Astrocyte (in vitro differentiated cells and primary cell): ENCODE data around the gene UST. TPM values are rescaled to one million over a fixed set of nuclear protein-coding genes. Genes with fewer than 3 reads are reported as not detected.

Experiments used
- DNase-seq: peaks from one replicate; pipeline ENCODE4 v3.0.0-alpha.2; 2010; ENCODE audit warnings: low read depth
- FAIRE-seq: peaks from 2 replicates; lab custom pipeline; 2011; peaks lifted over from hg19 to GRCh38; lab: Jason Lieb, UNC
- H2AFZ ChIP-seq: 2 replicates; pipeline ENCODE4 v1.6.0; 2012; ENCODE audit warnings: low read depth, low read length, inconsistent platforms
- H3K27ac ChIP-seq: 2 replicates; pipeline ENCODE4 v1.5.1; 2011; ENCODE audit warnings: low read depth, low read length, inconsistent platforms
- H3K27me3 ChIP-seq: 2 replicates; pipeline ENCODE4 v1.6.0; 2011; ENCODE audit warnings: low read length, inconsistent platforms; ENCODE audit not compliant: insufficient read depth
- H3K36me3 ChIP-seq: 2 replicates; pipeline ENCODE4 v1.5.1; 2011; ENCODE audit warnings: low read length, inconsistent platforms; ENCODE audit not compliant: insufficient read depth
- H3K4me1 ChIP-seq: 2 replicates; pipeline ENCODE4 v1.5.1; 2011; ENCODE audit warnings: low read length, inconsistent platforms; ENCODE audit not compliant: insufficient read depth
- H3K4me2 ChIP-seq: 2 replicates; pipeline ENCODE4 v1.6.0; 2012; ENCODE audit warnings: low read length, inconsistent platforms
- H3K4me3 ChIP-seq: 2 replicates; pipeline ENCODE4 v1.5.1; 2011; ENCODE audit warnings: low read depth, mild to moderate bottlenecking, low read length, inconsistent platforms; ENCODE audit not compliant: insufficient read depth
- H3K79me2 ChIP-seq: 2 replicates; pipeline ENCODE4 v1.6.0; 2012; ENCODE audit warnings: mild to moderate bottlenecking, low read length, inconsistent platforms; ENCODE audit not compliant: insufficient read depth
- H3K9ac ChIP-seq: 2 replicates; pipeline ENCODE4 v1.6.0; 2012; ENCODE audit warnings: mild to moderate bottlenecking, low read length, inconsistent platforms
- H3K9me3 ChIP-seq: 2 replicates; pipeline ENCODE4 v1.5.1; 2012; ENCODE audit warnings: low read depth, mild to moderate bottlenecking, low read length, inconsistent platforms; ENCODE audit not compliant: insufficient read depth
- H4K20me1 ChIP-seq: 2 replicates; pipeline ENCODE4 v1.6.0; 2012; ENCODE audit warnings: low read length, inconsistent platforms; ENCODE audit not compliant: insufficient read depth
- H3K27ac Mint-ChIP-seq: one replicate; pipeline ENCODE4 v1.8.0; 2021; ENCODE audit warnings: mild to moderate bottlenecking, mixed read lengths; ENCODE audit not compliant: unreplicated experiment
- H3K27me3 Mint-ChIP-seq: one replicate; pipeline ENCODE4 v1.8.0; 2021; ENCODE audit warnings: low read depth, mixed read lengths; ENCODE audit not compliant: unreplicated experiment
- H3K36me3 Mint-ChIP-seq: one replicate; pipeline ENCODE4 v1.8.0; 2021; ENCODE audit warnings: low read depth, mixed read lengths; ENCODE audit not compliant: unreplicated experiment
- H3K4me1 Mint-ChIP-seq: one replicate; pipeline ENCODE4 v1.8.0; 2021; ENCODE audit warnings: low read depth, mixed read lengths; ENCODE audit not compliant: unreplicated experiment
- H3K4me3 Mint-ChIP-seq: one replicate; pipeline ENCODE4 v1.8.0; 2021; ENCODE audit warnings: mild to moderate bottlenecking, moderate library complexity, mixed read lengths; ENCODE audit not compliant: unreplicated experiment
- H3K9me3 Mint-ChIP-seq: one replicate; pipeline ENCODE4 v1.8.0; 2021; ENCODE audit warnings: mild to moderate bottlenecking, mixed read lengths; ENCODE audit not compliant: unreplicated experiment
- EZH2 ChIP-seq: IDR thresholded peaks from 2 replicates; pipeline ENCODE4 v1.6.1; 2012; ENCODE audit warnings: mild to moderate bottlenecking, low read length, inconsistent platforms; ENCODE audit not compliant: insufficient read depth
- total RNA-seq: library from RNA; stranded (reverse); gene quantifications from 2 replicates; pipeline ENCODE4 v1.2.1, GENCODE V29; 2021
- TF ChIP-seq, protein P1 (sequence below): IDR thresholded peaks from 2 replicates; pipeline ENCODE4 v1.5.1; 2011; ENCODE audit warnings: low read depth, mild to moderate bottlenecking, inconsistent platforms, low read length, moderate library complexity; ENCODE audit not compliant: insufficient read depth

Gene UST
- total RNA-seq, 1 donor from 2014 or later: 15.3 TPM

DNA sequence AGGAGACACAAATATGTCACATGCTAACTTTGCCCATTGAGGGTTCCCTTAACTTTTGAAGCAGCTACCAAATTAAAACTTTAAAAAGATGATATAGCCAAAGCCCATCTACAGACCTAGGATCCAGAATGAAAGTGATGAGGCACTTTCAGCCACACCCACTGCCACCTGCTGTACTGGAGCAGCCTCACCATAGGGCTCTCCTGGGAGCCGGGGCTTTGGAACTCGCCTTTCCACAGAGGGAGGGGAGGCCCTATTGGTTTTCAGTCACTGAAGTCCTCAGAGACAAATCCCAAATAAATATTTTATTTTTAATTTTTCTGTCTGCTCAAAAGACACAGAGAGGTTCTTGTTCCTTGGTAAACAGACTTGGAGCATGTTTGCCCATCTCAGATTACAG, 332.6 kb downstream of the UST start:
- Mint-ChIP-seq H3K27ac (no peak overlapping the region), H3K4me1 (peaks cover 32% of the 10 kb centered on the region), H3K36me3 (peaks cover 6% of the 10 kb centered on the region), H3K27me3 (no peaks in the 10 kb centered on the region), H3K4me3 (no peak overlapping the region), H3K9me3 (no peaks in the 10 kb centered on the region)
- H4K20me1 ChIP-seq: no peaks in the 10 kb centered on the region
- TF ChIP-seq EZH2: no peak
- TF ChIP-seq, protein P1, sequence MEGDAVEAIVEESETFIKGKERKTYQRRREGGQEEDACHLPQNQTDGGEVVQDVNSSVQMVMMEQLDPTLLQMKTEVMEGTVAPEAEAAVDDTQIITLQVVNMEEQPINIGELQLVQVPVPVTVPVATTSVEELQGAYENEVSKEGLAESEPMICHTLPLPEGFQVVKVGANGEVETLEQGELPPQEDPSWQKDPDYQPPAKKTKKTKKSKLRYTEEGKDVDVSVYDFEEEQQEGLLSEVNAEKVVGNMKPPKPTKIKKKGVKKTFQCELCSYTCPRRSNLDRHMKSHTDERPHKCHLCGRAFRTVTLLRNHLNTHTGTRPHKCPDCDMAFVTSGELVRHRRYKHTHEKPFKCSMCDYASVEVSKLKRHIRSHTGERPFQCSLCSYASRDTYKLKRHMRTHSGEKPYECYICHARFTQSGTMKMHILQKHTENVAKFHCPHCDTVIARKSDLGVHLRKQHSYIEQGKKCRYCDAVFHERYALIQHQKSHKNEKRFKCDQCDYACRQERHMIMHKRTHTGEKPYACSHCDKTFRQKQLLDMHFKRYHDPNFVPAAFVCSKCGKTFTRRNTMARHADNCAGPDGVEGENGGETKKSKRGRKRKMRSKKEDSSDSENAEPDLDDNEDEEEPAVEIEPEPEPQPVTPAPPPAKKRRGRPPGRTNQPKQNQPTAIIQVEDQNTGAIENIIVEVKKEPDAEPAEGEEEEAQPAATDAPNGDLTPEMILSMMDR: no peak
- FAIRE-seq (no peak), DNase-seq (no peak)
- H2AFZ ChIP-seq: no peak overlapping the region
- no peaks in the 10 kb centered on the region for H3K79me2 ChIP-seq
- no peaks in the 10 kb centered on the region for H3K9me3 ChIP-seq
- H3K9ac ChIP-seq: peak overlapping the region; percentile 48
- peaks cover 37% of the 10 kb centered on the region for H3K4me1 ChIP-seq
- peak overlapping the region; percentile 75 for H3K27ac ChIP-seq
- H3K36me3 ChIP-seq: no peaks in the 10 kb centered on the region
- peak overlapping the region; percentile 55 for H3K4me2 ChIP-seq
- no peaks in the 10 kb centered on the region for H3K27me3 ChIP-seq
- H3K4me3 ChIP-seq: no peak overlapping the region

DNA sequence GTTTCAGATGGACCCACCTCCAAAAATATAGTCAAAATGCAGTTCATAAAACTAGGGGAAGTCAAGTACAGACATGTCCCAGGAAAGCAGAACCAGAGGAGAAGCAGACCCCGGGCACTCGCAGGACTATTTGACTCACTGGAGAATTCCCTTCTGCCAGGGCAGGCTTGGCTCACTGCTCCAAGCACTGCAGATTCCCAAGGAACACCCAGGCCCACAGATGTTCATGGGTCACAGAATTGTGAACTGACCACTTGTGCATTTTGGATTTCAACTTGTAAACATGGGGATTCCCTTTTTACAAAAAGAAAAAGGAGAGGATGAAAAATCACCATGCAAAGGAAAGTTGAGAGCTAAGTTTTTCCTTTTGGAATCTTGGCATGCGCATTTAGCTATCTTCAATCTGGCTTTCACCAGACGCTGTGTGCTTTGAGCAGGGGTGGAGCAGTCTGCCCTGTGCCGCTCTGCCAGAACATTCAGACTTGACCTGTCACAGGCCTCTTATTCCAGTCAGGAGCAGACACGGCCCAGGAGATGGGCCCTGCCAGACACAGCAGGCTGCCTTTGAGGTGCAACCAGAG, 333.2 kb downstream of the UST start:
- Histone ChIP-seq H3K27ac (peak overlapping the region; percentile 75), H3K4me3 (no peak overlapping the region), H3K79me2 (no peaks in the 10 kb centered on the region), H3K4me1 (peaks cover 37% of the 10 kb centered on the region), H2AFZ (no peak overlapping the region), H3K27me3 (no peaks in the 10 kb centered on the region), H3K4me2 (peak overlapping the region; percentile 55), H3K9ac (peak overlapping the region; percentile 48), H3K9me3 (no peaks in the 10 kb centered on the region), H3K36me3 (no peaks in the 10 kb centered on the region), H4K20me1 (no peaks in the 10 kb centered on the region)
- no peak for FAIRE-seq
- peaks cover 2% of the 10 kb centered on the region for H3K36me3 Mint-ChIP-seq
- no peak overlapping the region for H3K27ac Mint-ChIP-seq
- no peak overlapping the region for H3K4me3 Mint-ChIP-seq
- peaks cover 1% of the 10 kb centered on the region for H3K27me3 Mint-ChIP-seq
- H3K4me1 Mint-ChIP-seq: peaks cover 32% of the 10 kb centered on the region
- no peaks in the 10 kb centered on the region for H3K9me3 Mint-ChIP-seq
- DNase-seq: peak; percentile 65
- TF ChIP-seq EZH2: no peak
- TF ChIP-seq, protein P1: no peak

DNA sequence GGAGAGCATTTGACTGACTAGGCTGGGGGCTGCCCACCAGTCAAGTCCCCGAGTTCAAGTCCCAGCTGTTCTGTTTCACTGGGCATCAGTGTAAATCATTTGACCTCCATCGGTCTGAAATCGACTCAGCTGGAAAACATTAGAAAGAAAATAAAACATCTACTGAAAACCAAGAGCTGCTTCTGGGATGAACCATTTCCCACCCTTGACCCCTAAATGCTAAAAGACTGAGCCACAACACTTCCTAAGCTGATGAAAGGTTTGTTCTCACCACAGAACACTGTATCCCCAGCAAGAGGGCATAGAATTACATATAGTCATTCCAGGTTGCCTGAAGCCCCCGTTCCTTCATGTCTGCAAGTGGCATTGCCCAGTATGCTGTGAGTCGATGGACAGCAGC, 333.7 kb downstream of the UST start:
- H3K9me3 ChIP-seq: no peaks in the 10 kb centered on the region
- peaks cover 29% of the 10 kb centered on the region for H3K4me1 Mint-ChIP-seq
- peaks cover 1% of the 10 kb centered on the region for H3K27me3 Mint-ChIP-seq
- H3K27ac Mint-ChIP-seq: peak overlapping the region; percentile 12
- TF ChIP-seq, protein P1: no peak
- no peak for TF ChIP-seq EZH2
- H3K4me3 Mint-ChIP-seq: no peak overlapping the region
- H3K36me3 ChIP-seq: no peaks in the 10 kb centered on the region
- no peaks in the 10 kb centered on the region for H3K27me3 ChIP-seq
- DNase-seq: peak; percentile 83
- no peak for FAIRE-seq
- no peak overlapping the region for H3K4me3 ChIP-seq
- H3K4me2 ChIP-seq: peak overlapping the region; percentile 55
- H3K9ac ChIP-seq: peak overlapping the region; percentile 48
- no peak overlapping the region for H2AFZ ChIP-seq
- peak overlapping the region; percentile 75 for H3K27ac ChIP-seq
- no peaks in the 10 kb centered on the region for H3K9me3 Mint-ChIP-seq
- H4K20me1 ChIP-seq: no peaks in the 10 kb centered on the region
- H3K4me1 ChIP-seq: peaks cover 36% of the 10 kb centered on the region
- no peaks in the 10 kb centered on the region for H3K79me2 ChIP-seq
- peaks cover under 1% of the 10 kb centered on the region for H3K36me3 Mint-ChIP-seq
